Embryonic facial prominence (tissue), 1 donor: ENCODE measurements around the gene FBXO4.

Experiments
- DNase-seq: peaks from one replicate; pipeline ENCODE4 v3.0.0-alpha.2; 2016; ENCODE audit errors: extremely low spot score

FBXO4 gene, protein sequence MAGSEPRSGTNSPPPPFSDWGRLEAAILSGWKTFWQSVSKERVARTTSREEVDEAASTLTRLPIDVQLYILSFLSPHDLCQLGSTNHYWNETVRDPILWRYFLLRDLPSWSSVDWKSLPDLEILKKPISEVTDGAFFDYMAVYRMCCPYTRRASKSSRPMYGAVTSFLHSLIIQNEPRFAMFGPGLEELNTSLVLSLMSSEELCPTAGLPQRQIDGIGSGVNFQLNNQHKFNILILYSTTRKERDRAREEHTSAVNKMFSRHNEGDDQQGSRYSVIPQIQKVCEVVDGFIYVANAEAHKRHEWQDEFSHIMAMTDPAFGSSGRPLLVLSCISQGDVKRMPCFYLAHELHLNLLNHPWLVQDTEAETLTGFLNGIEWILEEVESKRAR

DNA sequence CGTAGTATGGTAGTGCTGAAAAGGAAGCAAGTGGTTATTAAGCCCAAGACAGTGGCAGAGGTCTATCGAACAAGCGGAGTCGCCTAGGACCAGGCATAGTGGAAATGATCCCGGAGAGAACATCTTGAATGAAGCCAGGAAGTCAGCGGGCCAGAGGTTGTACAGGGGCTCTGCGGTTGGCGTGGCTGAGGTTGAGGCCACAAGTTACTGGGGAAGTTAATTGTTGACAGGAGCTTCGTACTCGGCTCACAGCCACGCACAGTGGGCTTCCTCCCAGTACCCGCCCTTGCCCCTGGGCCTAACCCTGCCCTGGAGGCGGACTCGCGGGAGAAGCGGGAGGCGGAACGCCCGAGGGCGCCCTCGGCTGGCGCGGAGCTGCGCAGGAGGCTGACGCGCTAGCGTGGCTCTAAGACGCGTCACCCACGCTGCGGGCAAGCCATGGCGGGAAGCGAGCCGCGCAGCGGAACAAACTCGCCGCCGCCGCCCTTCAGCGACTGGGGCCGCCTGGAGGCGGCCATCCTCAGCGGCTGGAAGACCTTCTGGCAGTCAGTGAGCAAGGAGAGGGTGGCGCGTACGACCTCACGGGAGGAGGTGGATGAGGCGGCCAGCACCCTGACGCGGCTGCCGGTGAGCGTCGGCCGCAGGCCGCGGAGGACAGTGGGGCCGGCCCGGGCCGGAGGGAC, at the start of gene FBXO4:
FBXO4 (plus strand) TSS at position 410 of the 683 bp plus-strand sequence; CDS start at position 439, 29 bp downstream.
- peak; percentile 49 for DNase-seq

DNA sequence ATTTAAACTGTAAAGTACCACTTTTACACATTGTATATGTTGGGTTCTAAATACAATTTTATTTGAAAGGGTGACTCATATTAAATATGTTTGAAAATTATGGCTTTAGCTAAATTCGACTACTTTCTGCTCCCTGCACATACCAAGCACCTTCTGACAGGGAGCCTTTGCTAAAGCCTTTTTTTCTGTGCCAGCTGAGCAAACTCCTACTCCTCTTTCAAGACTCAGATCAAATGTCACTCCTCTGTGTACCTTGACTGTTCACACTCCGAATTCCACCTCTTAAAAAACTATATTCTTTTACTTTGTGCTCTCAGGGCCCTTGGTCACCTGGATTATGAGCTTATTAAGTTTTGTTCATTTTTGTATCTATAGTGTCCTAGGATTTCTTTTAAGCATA, 48.4 kb upstream of the FBXO4 start:
- no peak for DNase-seq

DNA sequence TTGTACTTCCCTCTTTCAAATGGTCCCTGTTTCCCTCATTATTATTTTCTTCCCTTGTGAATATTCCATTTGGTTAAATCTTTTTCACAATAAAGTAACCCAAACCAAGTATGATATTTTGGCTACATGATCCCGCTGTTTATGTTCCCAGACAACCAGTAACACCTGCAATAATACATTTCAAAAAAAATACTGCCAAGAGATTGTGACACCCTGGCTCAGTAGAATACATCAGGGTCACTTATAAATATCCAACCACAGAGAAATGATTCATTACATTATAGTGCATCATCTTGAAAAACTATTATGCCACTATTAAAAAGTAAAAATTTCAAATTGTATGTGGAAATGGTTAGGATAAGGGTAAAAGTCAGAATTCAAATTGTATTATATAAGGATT, 47.7 kb upstream of the FBXO4 start:
- no peak for DNase-seq

DNA sequence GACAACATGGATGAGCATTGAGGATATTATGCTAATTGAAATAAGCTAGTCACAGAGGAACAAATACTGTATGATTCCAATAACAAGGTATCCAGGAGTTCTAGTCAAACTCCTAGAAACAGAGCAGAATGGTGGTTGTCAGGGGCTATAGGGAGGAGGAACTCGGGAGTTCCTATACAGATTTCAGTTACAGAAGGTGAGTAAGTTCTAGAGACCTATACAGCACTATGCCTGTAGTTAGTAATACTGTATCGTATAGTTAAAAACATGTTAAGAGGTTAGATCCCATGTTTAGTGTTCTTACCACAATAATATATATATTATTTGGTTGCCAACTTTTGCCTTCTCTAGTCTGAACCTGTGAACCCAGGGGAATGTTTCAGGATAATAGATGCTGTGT, 46.9 kb upstream of the FBXO4 start:
- no peak for DNase-seq

DNA sequence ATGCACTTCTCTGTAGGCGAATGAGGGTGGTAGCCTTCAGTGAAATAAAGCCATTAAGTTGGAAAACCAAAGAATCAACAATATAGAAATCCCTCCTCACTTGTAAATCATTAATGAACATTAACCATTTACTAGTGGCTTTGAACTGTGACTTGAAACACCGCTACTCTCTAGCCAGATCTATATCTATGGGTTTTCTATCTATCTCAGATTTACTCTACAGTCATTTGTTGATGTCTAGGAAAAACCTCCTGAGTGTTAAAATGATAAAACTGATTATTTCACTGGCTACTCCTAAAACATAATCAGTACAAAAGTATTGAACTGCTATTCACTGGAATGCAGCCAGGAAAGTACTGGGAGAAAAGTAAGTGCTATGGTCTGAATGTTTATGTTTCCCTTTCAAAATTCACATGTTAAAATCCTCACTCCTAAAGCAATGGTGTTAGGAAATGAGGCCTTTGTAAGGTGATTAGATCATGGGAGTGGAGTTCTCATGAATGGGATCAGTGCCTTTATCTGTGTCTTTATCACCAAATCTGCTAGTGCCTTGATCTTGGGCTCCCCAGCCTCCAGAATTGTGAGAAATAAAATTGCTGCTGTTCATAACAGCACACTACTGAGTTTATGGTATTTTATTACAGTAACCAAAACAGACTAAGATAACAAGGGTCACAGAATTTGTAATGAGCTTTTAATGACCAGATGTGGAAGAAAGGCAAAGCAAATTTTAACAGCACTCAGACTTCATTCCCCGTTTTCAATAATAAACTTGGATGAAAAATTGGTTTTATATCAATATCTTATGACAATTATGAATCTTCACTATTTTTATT, 46.2 kb upstream of the FBXO4 start:
- DNase-seq = no peak

DNA sequence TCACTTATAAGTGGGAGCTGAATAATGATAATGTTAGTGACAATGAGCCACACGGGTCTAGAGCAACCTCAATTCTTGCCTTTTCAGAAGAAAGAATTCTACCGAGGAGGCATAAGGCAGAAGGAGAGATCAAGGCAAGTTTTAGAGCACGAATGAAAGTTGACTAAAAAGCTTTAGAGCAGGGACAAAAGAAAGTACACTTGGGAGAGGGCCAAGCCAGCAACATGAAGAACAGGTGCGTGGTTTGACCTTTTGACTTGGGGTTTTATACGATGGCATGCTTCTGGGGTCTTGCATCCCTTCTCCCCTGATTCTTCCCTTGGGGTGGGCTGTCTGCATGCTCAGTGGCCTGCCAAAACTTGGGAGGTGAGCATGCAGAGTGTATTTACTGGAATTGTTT, 42.3 kb upstream of the FBXO4 start:
- no peak for DNase-seq

DNA sequence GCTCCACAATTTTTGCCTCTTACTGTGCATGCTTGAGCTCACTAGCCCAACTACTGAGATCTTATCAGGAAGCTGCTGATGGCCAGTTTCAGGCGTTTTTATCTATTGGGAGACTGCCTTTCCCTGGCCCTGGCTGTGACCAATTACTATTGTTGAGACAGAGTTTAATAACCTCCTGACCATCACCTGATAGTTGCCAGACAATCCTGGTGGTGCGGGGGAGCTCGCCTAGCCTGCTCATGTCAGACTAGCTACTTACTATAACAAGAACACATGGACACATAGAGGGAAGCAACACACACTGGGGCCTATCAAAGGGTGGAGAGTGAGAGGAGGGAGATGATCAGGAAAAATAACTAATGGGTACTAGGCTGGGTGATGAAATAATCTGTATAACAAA, 41.8 kb upstream of the FBXO4 start:
- DNase-seq = no peak

DNA sequence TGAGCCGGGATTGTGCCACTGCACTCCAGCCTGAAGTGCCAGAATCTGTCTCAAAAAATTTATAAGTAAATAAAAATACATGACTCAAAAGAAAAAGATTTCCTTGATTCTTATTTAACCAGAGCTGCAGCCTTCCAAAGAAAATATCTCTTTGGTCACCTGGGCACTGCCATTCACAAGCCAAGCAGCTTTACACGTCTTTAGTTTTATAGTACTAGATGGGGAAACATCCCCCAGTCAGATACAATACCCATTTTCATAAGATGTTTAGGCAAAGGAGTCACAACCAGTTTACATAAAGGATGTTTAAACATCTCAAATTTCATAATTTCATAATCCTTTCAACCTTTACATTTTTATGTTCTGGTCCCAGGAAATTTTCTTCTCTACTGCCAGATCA, 41.1 kb upstream of the FBXO4 start:
- DNase-seq = no peak

DNA sequence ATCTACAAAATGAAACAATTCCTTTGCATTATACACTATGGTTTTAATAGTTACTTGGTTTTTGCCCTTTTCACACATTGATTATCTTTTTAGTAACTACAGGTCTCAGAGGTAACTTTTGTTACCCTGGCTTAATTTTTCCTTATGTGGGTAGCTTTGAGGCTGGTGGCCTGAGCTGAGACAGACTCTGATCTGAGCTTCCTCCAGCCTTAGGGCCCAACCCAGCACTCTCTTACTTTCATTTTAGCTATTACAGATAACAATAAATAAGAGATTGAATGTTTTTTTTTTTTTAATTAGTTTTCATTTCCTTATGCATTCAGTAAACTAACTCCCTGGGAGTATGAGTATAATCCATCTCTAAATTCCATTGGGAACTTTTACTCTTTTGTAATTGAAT, 39.8 kb upstream of the FBXO4 start:
- no peak for DNase-seq

DNA sequence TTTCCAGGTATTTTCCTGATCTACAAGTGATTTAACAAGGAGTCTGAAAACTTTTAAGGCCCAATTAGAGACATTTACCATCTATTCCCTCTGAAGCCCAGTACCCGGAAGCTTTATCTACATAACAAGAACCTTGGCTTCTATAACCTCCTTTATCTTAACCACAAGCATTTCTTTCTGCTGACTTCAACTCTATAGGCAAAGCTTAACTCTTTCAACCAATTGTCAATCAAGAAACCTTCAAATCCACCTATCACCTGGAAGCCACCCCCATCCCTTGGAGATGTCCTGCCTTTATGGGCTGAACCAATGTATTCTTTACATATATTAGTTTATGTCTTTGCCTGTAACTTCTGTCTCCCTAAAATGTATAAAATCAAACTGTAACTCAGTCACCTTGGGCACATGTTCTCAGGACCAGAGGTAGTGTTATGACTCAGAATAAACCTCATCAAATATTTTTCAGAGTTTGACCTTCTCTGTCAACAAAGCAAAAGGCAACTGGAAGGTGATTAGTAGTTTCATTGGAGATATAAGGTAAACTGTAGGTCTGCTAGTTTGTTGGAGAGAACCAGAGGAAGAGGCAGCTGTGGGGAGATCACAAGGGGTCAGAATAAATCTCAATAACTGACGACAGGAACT, 33.9 kb upstream of the FBXO4 start:
- no peak for DNase-seq

DNA sequence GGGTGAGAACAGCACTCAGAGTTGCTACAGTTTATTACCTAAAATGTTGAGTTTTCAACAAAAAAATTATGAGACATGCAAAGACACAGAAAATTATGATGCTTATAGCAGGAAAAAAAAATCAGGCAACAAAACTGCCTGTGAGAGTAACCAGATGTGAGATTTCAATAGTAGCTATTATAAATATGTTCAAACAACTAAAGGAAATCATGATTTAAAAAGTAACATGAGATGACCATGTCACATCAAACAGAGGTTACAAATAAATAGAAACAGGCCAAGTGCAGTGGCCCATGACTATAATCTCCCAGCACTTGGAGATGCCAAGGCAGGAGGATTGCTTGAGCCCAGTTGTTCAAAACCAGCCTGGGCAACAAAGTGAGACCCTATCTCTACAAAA, 33.0 kb upstream of the FBXO4 start:
- no peak for DNase-seq

DNA sequence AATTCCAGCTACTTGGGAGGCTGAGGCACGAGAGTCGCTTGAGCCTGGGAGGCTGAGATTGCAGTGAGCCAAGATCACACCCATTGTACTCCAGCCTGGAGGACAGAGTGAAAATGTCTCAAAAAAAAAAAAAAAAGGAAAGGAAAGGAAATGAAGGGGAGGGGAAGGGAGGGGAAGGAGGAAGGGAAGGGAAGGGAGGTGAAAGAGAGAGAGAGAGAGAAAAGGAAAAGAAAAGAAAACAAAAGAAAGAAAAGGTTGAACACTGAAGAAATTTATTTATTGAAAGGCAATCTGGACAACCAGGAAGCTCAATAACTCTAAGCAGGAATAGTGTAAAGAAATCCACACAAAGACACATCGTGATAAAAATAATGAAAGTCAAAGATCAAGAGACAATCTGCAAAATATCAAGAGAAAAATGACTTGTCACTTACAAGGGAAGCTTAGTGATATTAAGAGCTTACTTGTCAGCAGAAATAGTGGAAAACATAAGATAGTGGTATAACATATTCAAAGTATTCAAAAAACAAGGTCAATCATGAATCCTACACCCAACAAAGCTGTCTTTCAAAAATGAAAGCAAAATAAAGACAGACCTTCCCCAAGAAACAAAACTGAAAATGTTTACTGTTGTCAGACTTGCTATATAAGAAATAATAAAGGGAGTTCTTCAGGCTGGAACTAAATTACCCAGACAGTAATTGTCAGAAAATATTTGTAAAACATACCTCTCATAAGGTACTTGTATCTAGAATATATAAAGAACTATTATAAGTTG, 31.8 kb upstream of the FBXO4 start:
- DNase-seq = no peak

DNA sequence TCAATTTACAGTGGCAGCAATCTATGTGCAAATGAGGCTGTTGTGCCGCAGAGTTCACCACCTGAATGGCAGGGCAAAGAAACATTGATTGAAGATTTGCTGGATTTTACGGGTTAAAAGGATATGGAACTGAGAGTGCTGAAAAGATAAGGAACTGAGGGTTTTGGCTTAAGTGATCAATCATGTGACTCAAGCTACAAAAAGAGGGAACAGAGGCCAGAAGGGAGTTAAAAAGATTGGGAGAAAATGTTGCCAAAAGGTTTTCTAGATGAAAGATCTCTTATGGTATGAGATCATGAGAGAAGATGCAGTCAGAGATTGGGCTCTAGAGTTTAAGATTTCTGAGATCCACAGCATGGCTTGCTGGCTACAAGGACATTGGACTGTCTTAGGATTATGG, 28.9 kb upstream of the FBXO4 start:
- no peak for DNase-seq

DNA sequence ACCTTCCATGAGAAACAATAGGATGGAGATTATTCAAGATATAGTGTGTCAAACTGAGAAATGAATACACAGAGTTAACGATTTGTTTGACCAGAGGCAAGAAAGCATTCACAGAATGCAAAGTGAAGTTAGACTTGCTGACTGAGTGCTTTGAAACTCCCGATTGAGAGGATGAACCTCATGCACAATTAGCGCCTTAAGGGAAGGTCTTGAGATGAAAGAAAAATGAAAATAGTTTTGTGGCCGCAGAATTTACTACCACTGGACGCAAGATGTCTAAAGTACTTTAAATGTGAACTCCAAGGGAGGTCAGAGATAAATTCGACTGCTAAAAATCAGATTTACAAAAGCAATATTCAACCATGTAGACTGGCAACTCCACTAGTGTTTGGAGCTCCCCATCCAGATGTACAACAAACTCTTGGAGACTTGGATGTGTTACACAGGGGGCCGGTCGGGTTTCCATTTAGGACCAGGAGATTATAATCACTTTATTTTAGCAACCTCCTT, 21.6 kb upstream of the FBXO4 start:
- no peak for DNase-seq

DNA sequence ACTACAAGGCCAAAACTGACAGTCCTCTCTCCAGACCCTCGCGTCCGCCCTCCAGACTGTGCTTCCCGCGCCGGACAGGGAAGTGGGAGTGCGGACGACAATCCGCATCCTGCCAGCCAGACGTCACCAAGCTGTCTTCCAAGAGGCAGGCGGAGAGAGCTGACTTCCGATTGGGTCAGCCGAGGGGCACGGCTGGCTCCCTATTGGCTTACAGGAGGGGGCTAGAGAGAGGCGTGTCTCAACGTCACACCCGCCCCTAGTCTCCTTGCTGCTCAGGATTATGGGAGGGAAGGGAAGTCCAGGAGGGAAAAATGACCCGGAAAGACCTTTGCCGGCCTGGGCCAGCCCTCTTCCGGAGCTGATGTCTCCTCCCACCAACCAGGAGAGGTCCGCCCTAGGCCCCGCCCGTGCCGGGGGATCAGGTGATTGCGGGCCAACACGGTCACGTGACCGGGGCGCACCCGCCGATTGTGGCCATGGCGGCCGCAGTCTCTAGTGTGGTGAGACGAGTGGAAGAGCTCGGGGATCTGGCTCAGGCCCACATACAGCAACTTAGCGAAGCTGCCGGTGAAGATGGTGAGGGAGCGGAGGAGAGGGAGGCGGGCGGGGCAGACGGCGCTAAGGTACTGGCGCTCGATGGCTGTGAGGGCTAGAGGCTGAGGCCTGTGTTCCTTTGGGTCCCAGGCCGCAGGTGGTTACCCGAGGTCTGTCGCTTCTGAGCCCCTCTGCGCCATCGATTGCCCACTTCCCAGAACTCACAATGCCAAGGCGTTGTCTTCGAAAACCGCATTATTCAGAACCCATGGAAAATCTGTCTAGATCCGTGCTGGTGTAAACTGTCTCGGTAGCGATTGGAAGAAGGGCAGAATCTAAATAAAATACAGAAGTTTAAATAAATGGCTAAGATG, 20.9 kb upstream of the FBXO4 start, which contains the start of gene RIMOC1:
RIMOC1 (plus strand) TSS at position 453 of the 908 bp plus-strand sequence; CDS start at position 477, 24 bp downstream.
- DNase-seq = peak; percentile 99

DNA sequence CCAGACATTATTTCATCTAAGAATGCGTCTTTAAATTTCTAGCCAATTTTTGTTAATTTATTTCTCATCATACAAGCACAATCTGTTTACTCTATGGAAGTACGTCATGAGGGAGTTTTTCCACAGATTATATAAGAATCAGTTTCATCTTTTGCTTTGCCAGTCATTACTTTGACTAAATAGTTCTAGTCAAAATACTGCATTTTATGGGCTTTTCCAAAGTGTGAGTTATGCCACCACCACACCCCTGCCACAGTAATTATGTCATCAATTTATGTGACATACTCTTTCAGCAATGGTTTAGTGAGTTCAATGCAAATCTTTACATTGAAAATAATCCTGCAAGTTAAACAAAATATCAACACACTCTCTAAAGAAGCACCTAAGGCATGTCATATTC, 18.9 kb upstream of the FBXO4 start:
- DNase-seq = no peak

DNA sequence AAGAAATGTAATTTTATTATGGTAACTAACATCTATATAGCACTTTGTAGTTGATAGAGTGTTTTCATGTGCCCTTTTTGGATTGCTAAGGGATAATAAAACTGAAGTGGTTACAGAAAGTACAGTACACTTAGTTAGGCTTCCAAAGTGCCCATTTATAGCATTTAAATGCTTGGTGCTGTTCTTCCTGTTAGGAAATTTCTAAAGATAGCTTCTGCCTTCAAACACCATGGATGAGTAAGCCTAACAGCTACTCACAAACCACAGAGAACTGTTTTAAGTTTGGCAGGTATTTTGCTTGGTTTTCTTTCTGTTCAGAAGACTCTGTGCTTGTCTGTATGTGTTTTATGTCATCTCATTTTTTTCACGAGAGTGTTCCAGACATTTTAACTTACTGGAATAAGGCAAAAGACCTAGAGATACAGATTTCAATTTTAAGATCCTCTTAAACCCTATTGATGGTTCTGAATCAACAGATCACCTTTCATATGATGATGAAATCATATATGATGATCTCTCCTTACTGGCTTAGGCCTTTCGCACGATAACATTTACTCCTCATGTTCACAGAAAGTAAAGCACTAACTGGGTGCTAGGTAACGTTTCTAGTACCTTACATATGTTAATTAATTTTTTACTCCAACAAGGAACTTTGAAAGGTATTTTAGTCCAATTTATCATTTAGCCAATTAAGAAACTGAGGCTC, 16.6 kb upstream of the FBXO4 start:
- DNase-seq = no peak

DNA sequence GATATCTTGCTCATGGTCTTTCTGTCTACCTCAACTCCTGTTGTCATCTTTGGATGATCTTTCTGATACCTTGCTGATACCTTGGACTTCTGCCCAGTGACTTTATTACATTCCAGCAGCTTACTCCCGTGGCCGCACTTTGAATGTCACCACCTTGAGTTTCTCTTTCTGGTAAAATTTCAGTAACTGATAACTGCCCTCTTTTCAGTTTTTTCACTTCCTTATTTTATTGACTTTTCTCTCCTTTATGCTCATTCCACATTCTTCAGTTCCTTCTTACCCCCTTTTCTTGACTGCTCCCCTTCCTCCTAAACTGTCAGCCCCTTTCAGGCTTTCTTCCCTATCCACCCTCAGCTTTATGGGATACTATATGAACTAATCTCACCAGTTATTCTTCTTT, 7.0 kb upstream of the FBXO4 start:
- DNase-seq = no peak

DNA sequence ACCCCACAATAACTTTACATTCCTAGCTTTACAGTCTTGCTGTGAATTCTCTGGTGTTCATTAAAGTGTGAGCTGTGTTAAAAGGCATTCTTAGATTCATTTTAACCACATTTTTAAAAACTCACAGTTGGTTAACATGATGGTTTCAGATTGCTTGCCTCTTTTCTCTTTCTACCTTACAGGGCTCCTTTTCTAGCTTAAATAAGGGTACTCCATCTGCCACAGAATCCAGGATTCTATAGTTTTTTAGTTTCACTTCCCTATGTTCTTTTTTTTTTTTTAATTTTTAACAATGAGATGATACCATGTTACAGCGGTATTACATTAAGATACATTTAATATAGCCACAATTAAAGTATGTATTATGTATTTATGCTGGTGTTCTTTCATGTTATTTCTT, 3.9 kb upstream of the FBXO4 start:
- DNase-seq = no peak
